ENCODE measurements around the gene SLC1A1.
"Not testable (repeated sequence)": the region's sequence is repeated elsewhere in the genome, so short reads cannot be mapped to it uniquely, and the experiment has no call there.

The SLC1A1 gene

DNA sequence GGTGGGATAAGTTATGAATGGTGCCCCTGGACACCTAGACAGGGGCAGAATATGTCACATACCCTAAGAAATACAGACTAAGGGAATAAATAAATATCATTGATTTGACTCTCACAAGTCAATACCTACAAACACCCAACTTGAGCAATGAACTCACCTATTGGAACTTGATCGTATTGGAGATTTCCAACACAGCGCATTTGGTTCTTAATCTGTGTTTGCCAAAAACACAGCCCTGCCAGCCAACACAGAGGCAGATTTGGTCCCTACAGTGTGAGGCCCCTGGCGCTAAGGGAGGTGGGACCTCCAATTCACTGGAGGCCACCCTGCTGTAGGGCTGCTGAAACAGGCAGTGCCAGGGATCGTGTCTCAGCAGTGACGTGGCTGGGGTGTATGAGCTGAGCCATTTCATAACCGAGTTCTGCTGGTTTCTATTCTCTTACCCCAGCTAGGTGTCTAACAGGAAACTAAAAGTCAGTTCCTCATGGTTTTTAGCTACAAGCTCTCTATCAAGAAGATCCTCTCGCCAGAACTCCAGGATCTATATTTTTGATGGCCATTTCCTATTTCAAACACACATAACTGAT lies 84.5 kb downstream of the SLC1A1 start:
- DNase-seq (ENCODE audit: low spot score) (no peak), FAIRE-seq (no peak)

DNA sequence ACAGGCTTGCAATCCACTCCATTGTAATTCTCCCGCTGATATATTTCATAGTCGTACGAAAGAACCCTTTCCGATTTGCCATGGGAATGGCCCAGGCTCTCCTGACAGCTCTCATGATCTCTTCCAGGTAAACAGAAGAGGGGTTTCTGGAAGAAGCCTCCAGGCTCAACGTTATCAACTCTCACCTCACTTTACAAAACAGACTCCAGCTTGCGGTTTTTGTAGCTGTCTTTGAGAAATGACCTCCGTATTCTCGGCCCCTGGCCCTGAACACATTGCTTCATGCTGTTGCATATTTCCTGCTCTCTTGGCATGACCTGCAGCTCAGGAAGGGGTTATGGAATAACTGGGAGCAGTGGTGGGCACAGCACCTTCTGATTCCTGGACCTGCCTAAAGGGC lies 85.7 kb downstream of the SLC1A1 start:
- DNase-seq (ENCODE audit: low spot score) (no peak), FAIRE-seq (no peak)

DNA sequence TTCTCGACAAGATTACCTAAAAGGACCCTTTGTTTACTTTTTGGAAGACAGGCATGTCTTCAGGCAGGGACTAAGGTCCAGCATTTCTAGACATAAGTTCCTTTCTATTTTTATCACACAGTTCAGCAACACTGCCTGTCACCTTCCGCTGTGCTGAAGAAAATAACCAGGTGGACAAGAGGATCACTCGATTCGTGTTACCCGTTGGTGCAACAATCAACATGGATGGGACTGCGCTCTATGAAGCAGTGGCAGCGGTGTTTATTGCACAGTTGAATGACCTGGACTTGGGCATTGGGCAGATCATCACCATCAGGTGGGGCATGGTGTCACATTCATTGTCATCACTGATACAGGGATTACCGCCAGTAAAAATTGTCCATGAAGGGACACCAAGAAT lies 86.2 kb downstream of the SLC1A1 start:
- FAIRE-seq, result no peak
- no peak for DNase-seq (ENCODE audit: low spot score)

DNA sequence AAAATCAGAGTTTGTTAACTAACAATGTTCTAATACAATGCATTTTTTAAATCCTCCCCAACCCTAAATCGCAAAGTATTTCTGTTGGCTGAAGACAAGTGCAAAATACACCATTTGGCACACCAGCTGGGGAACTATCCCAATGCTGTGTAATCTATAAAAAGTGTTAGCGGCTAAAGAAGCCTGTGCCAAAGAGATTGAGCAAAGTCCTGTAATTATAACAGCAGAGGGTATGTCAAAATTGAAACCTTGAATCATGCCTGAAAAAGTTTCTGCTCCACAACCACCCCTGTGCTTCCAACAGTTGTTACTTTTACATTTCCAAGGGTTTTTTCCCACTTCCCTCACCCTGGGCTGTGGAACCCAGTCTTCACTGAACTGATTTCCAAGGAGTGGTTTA lies 88.7 kb downstream of the SLC1A1 start:
- DNase-seq (ENCODE audit: low spot score) (no peak), FAIRE-seq (no peak)

DNA sequence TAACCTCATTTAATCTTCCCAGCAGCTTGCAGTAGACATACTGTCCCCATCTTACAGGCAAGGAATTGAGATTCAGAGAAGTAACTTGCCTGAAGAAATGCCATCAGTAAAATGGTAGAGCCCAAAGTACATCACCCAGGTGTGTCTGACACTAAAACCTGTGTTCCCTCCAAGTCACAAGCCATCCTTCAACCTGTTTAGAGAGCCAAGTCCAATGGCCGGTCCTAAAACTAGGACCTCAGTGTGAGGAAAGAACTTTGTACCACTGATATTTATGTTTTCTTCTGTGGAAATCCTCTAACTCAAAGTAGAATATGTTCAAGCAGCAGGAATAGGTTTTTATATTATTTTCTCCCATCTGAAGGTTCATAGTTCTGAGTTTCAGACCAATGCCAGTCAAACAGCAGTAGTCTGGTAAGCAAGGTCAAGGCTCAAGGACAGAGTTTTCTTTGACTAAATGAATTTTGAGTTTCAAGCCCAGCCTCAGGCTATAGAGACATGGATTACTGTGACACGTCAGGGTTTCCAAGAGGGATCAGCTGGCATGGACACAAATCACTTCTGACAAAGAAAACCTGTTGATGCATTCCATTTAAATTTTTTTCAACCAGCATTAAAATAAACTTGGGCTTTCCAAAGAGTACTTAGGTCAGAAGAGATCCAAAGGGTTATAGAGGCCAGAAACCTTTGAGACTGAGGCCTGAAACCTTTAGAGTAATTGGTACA lies 90.9 kb downstream of the SLC1A1 start:
- FAIRE-seq (no peak), DNase-seq (ENCODE audit: low spot score) (no peak)

DNA sequence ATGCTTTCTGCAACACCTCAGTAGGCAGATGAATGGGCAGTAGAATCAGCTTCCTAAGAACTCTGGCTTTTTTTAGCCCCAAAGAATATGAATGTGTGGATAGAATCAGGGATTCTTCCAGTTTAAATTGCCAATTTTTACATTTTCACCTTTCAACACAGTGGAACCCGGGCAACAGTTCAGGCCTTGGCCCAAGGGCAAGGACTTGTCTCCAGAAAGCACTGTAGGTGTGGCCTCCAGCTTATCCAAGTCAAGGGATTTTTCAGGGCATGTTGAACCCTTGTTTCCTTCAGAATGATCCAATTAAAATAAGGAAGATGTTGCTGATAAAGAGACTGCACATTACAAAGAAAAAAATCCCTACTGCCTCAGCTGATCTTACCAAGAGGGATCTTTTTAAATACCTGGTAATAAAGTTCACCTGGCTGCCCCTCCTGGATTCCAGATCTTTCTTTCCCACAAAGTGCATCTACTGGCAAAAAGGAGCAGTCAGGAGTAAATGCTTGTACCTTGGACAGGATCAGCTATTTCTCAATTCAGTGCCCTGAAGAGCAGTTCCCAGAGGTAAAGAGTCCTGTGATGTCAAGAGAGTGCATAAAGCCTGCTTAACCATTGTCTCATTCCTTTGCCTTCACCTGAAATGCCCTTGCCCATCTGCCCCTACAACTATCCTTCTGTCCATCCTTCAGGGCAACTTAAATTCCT lies 91.7 kb downstream of the SLC1A1 start:
- DNase-seq (ENCODE audit: low spot score) (no peak), FAIRE-seq (no peak)

DNA sequence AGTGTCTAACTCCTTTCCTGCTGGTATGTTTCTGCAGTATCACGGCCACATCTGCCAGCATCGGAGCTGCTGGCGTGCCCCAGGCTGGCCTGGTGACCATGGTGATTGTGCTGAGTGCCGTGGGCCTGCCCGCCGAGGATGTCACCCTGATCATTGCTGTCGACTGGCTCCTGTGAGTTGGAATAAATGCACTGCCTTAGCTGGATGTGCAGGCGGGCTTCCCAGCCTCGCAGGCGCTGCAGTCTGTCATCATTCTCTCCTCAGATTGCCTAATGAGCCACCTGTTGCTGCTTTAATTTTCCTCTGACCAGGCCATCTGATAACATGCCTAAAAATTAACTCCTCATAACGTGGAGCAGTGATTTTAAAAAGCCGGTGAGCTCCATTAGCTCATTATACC lies 92.7 kb downstream of the SLC1A1 start:
- FAIRE-seq (no peak), DNase-seq (ENCODE audit: low spot score) (no peak)

DNA sequence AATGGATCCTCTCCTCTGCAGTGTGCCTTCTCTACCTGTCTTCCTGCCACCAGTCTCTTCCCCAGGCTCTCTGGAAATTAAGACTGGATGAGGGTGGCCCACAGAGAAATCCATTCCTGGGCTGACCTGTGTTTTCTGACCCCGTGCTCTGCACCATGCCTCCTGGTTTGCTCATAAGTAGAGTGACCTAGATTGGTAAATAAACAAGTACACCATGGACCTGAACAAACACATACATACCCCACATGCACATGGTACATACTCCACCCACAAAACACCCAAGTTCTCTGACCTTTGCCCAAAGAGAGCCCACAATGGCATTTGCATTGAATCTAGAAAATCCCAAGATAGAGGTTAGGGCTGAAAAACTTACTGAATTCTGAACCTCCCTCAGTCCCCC lies 94.4 kb downstream of the SLC1A1 start:
- FAIRE-seq (no peak), DNase-seq (ENCODE audit: low spot score) (no peak)

DNA sequence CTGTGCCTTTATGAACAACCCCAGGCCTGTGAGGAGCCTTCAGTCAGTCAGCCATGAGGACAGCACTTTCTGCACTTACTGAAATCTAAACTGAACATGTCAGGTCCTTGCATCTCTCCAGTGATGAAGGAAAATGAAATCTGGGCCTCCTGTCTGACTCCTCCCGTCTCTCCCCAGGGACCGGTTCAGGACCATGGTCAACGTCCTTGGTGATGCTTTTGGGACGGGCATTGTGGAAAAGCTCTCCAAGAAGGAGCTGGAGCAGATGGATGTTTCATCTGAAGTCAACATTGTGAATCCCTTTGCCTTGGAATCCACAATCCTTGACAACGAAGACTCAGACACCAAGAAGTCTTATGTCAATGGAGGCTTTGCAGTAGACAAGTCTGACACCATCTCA lies 94.9 kb downstream of the SLC1A1 start:
- DNase-seq (ENCODE audit: low spot score) (peak; percentile 5), FAIRE-seq (no peak)

DNA sequence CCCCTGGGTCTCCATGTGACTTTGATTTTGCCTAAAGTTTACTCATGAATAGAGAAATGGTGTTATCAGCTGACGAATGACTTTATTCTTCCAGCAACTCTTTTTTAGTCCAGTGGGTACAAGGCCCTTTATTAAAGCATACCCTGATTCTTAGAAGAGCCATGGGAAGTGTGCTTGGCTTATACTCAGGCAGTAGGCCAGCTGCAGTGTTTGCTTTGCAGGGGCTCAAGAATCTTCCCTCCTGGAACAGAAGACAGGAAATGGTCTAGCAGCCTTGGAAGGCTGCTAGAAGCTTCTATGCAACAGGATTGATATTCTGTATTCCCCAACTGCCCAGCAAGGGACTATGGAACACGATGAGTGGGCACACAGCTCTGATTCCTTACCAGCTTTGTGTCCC lies 98.5 kb downstream of the SLC1A1 start:
- FAIRE-seq, result no peak

DNA sequence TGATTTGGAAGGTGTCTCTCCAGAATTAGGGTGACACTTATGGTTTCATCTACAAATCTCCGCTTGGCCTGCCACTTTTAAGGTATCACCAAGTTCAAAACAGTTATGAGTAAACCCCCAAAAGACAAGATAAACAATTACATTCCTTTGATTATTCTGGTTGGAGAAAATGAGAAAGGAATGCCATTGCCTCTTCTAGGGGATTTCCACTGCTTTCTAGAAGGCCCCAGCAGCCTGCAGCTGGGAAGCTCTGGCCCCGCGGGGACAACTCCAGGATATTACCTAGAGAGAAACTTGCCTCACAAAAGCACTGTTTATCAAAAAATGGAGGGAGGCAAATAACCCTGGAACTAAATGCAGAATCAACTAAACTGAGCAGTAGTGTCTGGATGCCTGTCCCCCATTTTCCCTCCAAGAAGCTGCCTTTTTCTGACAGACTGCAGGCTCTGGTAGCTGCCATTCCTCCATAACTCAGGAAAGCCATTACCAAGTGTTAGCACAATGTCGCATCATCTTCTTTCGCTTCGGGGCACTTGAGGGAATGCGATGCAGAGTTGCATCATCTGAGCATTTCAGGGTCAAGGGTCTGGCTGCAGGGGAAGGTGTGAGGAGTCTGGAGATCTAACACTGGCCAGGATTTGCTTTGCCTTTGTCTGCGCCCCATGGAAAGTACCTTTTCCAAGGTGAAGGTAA lies 100.3 kb downstream of the SLC1A1 start:
- DNase-seq (ENCODE audit: low spot score) (no peak), FAIRE-seq (no peak)

More for the DNA sequence above, 98.5 kb downstream of the SLC1A1 start:
- DNase-seq (ENCODE audit: low spot score), result no peak

DNA sequence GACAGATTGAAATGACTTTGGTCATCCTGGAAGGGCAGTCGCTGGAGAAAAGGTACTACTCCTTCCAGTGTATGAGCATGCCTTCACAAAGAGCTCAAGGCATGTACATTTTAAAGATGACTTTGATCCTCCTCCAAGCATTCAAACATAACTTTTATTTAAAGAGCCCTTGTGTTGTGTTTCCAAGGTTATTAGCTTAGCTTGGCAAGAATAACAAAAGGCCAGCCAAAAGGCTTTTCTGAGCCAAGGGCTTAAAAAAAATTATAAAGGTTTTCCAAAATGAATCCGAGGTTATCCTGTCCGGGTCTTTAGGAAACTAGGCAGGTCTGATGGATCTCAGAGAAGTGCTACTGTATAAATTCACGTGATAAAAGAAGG lies 100.8 kb downstream of the SLC1A1 start:
- no peak for FAIRE-seq
- DNase-seq (ENCODE audit: low spot score), result no peak

DNA sequence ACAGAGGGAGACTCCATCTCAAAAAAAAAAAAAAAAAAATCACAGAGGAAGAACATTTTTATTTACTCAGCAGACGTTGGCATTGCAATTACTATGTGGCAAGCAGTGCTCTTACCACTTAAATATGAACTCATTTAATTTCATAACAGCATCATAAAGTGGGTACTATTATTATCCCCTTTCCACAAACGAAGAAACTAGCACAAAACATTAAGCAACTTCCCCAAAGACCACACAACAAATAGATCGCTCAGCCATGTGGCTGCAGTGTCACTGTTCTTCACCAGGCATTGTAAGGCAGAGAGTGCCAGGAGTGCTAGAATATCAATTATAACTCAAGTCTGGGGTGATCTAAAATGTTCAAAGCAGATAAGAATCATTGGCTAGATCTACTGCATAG lies 102.0 kb downstream of the SLC1A1 start:
- no peak for FAIRE-seq
- no peak for DNase-seq (ENCODE audit: low spot score)

DNA sequence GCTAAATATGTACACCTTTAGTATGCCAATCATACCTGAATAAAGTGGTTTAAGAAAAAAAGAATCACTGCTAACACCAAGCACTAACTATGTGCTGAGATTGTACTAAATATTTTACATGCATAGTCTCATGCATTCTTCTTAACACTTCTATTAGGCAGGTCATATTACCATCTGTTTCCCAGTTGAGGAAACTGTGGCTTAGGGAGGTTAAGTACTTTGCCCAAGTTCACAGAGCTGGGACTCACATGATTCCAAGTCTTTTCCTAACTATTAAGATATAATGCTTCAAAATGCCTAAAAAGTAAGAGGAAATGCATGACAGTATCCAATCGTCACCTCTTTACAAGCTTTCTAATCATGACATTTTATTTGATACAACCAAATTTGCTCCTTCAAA lies 102.6 kb downstream of the SLC1A1 start:
- DNase-seq (ENCODE audit: low spot score) (no peak), FAIRE-seq (no peak)

DNA sequence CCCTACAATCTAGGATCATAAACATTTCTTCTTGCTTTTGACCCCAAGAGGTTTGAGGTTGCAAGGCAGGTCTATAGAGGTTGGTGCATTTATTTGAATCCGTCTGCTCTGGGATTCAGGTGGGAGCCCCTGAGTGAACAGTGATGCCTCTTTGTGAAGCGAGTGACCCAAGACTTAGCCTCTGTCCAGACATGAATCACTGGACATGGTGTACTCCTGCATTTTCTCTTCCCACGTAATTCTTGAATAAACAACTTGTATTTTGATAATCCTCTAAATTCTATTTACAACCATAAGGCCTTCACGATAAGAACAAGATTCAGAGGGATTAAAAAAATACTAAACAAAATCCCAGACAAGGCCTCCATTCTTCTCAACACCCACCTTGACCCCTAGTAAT lies 104.3 kb downstream of the SLC1A1 start:
- FAIRE-seq, result no peak

DNA sequence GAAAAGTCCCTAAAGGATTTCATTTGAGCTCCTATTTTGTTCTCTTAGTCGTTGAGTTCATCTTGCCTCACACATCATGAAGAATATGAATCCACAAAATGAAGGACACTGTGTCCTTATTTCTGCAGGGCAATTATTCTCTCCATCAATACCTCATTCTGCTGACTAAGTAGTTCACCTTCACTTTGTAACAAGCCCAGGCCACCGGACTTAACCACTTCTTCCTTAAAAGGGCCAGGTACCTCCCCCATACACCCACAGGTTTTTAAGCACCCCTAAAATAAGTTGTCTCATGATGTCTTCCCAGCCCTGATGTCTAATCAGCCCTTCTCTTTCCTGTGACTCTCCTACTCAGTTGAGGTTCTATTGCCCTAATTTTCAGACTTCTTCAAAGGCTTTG lies 104.7 kb downstream of the SLC1A1 start:
- no peak for FAIRE-seq
- DNase-seq (ENCODE audit: low spot score), result no peak

More for the DNA sequence above, 104.3 kb downstream of the SLC1A1 start:
- no peak for DNase-seq (ENCODE audit: low spot score)

DNA sequence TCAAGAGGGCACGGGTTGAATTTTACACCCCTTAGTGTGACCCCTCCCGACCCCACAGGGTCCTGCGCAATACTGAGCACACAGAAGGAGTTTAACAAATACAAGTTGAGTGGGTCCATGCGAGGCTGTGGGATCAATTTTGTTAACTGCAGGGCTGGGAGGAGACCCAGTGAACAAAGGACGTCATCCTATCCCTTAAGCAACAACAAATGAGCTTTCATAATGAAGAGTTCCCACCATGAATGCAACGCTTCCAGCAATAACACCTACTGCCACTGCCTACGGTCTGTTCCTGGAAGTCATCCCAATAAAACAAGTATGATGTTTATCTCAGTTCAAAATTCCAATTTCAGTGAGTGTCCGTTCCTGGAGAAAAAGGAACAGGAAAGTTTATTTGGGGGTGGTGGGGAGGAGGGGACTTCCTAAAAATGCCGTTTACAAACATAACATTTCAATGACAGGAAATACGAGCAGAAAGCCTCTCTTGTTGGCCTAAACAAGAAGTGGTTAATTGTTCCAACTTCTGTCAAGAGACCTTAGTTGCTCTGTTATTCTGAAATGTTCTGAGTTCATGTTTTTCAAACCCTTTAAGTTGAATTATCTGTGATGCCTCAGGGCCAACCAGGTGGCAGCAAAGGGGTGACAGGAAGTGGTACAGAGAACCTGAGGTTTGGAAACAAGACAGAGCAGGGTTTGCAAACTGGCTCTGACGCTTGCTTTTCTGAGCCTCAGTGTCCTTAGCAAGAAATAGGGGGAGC lies 106.1 kb downstream of the SLC1A1 start:
- DNase-seq (ENCODE audit: low spot score) (no peak), FAIRE-seq (no peak)

DNA sequence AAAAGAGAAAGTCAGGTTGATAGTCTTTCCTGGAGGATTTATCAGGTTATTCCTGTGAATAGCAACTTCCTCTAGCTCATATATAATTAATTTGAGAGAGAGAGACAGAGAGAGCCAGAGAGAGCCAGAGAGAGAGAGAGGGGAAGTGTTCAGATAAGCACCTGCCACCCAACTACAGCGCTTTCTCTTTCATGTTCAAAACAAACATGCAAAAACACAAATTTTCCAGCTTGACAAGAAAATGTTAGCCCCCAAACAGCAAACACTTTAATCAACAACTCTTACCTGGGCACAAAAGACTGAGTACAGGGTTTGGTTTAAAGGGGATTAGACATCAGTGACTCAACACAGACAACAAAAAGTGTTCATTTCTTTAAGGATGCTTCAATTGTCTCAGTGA lies 110.1 kb downstream of the SLC1A1 start:
- FAIRE-seq, result no peak

DNA sequence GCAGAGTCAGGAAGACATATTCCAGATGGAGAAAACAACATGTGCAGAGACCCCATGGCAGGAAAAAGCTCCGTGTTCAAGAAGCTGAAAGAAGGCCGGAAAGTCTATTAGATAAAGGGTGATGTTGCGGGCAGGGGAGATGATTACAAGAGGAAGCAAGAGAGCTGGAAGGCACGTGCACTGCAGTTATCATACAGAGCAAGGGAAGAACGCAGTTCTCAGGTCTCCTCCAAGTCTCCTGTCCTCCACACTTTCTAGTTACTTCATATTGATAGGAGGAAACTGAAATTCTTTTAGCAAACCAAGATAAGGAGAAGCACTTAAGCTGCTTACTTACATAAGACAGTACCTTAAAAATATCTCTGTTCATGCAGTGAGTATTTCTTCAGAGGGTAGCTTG lies 113.6 kb downstream of the SLC1A1 start:
- no peak for DNase-seq (ENCODE audit: low spot score)
- no peak for FAIRE-seq

More for the DNA sequence above, 110.1 kb downstream of the SLC1A1 start:
- DNase-seq (ENCODE audit: low spot score), result no peak

DNA sequence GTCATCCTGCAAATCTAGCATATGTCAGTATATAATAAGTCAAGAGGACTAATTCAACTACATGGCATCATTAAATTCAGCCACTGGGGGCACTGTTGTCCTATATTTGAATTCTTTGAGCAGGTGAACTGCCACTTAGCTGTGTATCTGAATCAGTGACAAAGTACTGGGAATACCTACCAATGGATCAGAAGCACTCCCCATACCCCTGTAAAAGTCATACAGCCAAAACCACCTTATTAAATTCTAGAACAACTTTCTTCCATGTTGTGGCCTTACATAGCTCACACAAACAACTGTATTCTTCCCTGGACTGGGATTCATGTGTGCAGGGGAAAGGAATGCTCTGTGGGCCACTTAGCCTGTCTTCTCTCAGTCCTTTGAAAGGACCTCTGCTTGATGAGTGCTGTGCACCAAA lies 114.4 kb downstream of the SLC1A1 start:
- no peak for FAIRE-seq
- peak; percentile 27 for DNase-seq (ENCODE audit: low spot score)

DNA sequence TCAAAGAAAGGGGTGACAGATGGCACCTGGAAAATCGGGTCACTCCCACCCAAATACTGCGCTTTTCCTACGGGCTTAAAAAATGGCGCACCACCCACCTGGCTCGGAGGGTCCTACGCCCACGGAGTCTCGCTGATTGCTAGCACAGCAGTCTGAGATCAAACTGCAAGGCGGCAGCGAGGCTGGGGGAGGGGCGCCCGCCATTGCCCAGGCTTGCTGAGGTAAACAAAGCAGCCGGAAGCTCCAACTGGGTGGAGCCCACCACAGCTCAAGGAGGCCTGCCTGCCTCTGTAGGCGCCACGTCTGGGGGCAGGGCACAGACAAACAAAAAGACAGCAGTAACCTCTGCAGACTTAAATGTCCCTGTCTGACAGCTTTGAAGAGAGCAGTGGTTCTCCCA lies 115.8 kb downstream of the SLC1A1 start:
- DNase-seq (ENCODE audit: low spot score); FAIRE-seq: not testable (repeated sequence)
